Caco-2 (cell line): ENCODE results near the gene KLC1. TPM values are rescaled to one million over a fixed set of nuclear protein-coding genes. Genes with fewer than 3 reads are reported as not detected.

Experiments used
- BruUV-seq: library from RNA; stranded (reverse); fragments of 400-500 nt; replicated peaks from 2 replicates; lab custom pipeline; 2021; lab: Mats Ljungman, UMichigan
- CTCF ChIA-PET: fragments of 300-600 bp; sonication (Branson Sonifier 250); formaldehyde crosslinking; loops from one replicate; lab custom pipeline; 2022; ENCODE audit warnings: antibody characterized with exemption; lab: Charles Lee
- POLR2A ChIA-PET: fragments of 300-600 bp; sonication (Branson Sonifier 250); formaldehyde crosslinking; loops from one replicate; lab custom pipeline; 2022; ENCODE audit warnings: antibody characterized with exemption; lab: Charles Lee
- DNase-seq, 2 experiments: peaks; one replicate each; pipeline versions ENCODE4 v3.0.0 to v3.0.0-alpha.2; 2020 to 2022
- H3K27me3 ChIP-seq: replicated peaks from 2 replicates; pipeline ENCODE4 v1.6.0; 2011; ENCODE audit warnings: low read length; ENCODE audit not compliant: control insufficient read depth, insufficient read depth
- H3K36me3 ChIP-seq: 2 replicates; pipeline ENCODE4 v1.5.1; 2011; ENCODE audit warnings: low read length; ENCODE audit not compliant: control insufficient read depth, insufficient read depth
- H3K4me1 ChIP-seq: fragments of 250-450 bp; sonication (Bioruptor Pico); 2 replicates; pipeline ENCODE4 v1.5.1; 2020; ENCODE audit warnings: mild to moderate bottlenecking
- H3K4me3 ChIP-seq: 2 replicates; pipeline ENCODE4 v1.5.1; 2011; ENCODE audit warnings: low read depth, mild to moderate bottlenecking, control low read depth, low read length
- H3K9me3 ChIP-seq: fragments of 250-450 bp; sonication (Bioruptor Pico); 2 replicates; pipeline ENCODE4 v1.5.1; 2020; ENCODE audit warnings: mild to moderate bottlenecking, moderate library complexity
- H3K27ac Mint-ChIP-seq: one replicate; pipeline ENCODE4 v1.8.0; 2022; ENCODE audit warnings: mixed read lengths; ENCODE audit not compliant: unreplicated experiment
- H3K27me3 Mint-ChIP-seq: one replicate; pipeline ENCODE4 v1.8.0; 2022; ENCODE audit warnings: mixed read lengths; ENCODE audit not compliant: insufficient read depth, unreplicated experiment
- H3K36me3 Mint-ChIP-seq: one replicate; pipeline ENCODE4 v1.8.0; 2022; ENCODE audit warnings: mild to moderate bottlenecking, mixed read lengths; ENCODE audit not compliant: insufficient read depth, unreplicated experiment
- H3K4me1 Mint-ChIP-seq: one replicate; pipeline ENCODE4 v1.8.0; 2022; ENCODE audit warnings: low read depth, mixed read lengths; ENCODE audit not compliant: unreplicated experiment
- H3K4me3 Mint-ChIP-seq: one replicate; pipeline ENCODE4 v1.8.0; 2022; ENCODE audit warnings: mild to moderate bottlenecking, moderate library complexity, mixed read lengths; ENCODE audit not compliant: unreplicated experiment
- H3K9me3 Mint-ChIP-seq: one replicate; pipeline ENCODE4 v1.8.0; 2022; ENCODE audit warnings: mixed read lengths; ENCODE audit not compliant: unreplicated experiment
- intact Hi-C: fragments of 100-400 bp; cut with micrococcal nuclease; formaldehyde crosslinking; loops from one replicate; pipeline ENCODE4 v1.10.0; 2022; ENCODE audit not compliant: unreplicated experiment
- total RNA-seq: library from RNA; stranded (reverse); gene quantifications from 2 replicates; pipeline ENCODE4 v1.2.3, GENCODE V29; 2022
- TF ChIP-seq, protein P1 (sequence below), 2 experiments: fragments of 200-600 bp in 1 of 2; IDR thresholded peaks; 1 replicate in 1 of 2; 2 replicates in 1 of 2; pipeline versions ENCODE4 v1.5.1 to v1.8.0; 2011 to 2022; ENCODE audit warnings: antibody characterized with exemption in 1 of 2, control low read depth in 1 of 2, inconsistent platforms in 1 of 2, low read depth in 1 of 2, low read length in 1 of 2, mild to moderate bottlenecking in 1 of 2, moderate library complexity in 1 of 2; ENCODE audit not compliant: insufficient read depth in 1 of 2, severe bottlenecking in 1 of 2, unreplicated experiment in 1 of 2

KLC1 gene
- total RNA-seq, 1 experiment from 2014 or later = 110 TPM

- intact Hi-C loops = no loop called here
- DNase-seq = no peak
- Mint-ChIP-seq H3K27me3 (no peaks in the 10 kb centered on the region), H3K9me3 (no peaks in the 10 kb centered on the region), H3K4me3 (no peak overlapping the region), H3K4me1 (no peaks in the 10 kb centered on the region), H3K27ac (no peak overlapping the region), H3K36me3 (peaks cover 26% of the 10 kb centered on the region)
- CTCF ChIA-PET = no interaction called here
- no peaks in the 10 kb centered on the region for H3K4me1 ChIP-seq
- TF ChIP-seq, protein P1, sequence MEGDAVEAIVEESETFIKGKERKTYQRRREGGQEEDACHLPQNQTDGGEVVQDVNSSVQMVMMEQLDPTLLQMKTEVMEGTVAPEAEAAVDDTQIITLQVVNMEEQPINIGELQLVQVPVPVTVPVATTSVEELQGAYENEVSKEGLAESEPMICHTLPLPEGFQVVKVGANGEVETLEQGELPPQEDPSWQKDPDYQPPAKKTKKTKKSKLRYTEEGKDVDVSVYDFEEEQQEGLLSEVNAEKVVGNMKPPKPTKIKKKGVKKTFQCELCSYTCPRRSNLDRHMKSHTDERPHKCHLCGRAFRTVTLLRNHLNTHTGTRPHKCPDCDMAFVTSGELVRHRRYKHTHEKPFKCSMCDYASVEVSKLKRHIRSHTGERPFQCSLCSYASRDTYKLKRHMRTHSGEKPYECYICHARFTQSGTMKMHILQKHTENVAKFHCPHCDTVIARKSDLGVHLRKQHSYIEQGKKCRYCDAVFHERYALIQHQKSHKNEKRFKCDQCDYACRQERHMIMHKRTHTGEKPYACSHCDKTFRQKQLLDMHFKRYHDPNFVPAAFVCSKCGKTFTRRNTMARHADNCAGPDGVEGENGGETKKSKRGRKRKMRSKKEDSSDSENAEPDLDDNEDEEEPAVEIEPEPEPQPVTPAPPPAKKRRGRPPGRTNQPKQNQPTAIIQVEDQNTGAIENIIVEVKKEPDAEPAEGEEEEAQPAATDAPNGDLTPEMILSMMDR (IDR thresholded peaks at IDR 0.05; ENCODE audit: insufficient read depth in 1 of 2, low read depth in 1 of 2, low read length in 1 of 2, severe bottlenecking in 1 of 2, unreplicated experiment in 1 of 2) = no peak
- peaks cover 2% of the 10 kb centered on the region; the same call in 1 of the 2 replicates for H3K36me3 ChIP-seq
- POLR2A ChIA-PET = no interaction called here
- BruUV-seq = no TSS peak
- H3K27me3 ChIP-seq = no peaks in the 10 kb centered on the region
- no peaks in the 10 kb centered on the region for H3K9me3 ChIP-seq
- no peak overlapping the region for H3K4me3 ChIP-seq
These were observed 98.4 kb downstream of the KLC1 start for GRCh38 chr14:103727313-103727980.

DNA sequence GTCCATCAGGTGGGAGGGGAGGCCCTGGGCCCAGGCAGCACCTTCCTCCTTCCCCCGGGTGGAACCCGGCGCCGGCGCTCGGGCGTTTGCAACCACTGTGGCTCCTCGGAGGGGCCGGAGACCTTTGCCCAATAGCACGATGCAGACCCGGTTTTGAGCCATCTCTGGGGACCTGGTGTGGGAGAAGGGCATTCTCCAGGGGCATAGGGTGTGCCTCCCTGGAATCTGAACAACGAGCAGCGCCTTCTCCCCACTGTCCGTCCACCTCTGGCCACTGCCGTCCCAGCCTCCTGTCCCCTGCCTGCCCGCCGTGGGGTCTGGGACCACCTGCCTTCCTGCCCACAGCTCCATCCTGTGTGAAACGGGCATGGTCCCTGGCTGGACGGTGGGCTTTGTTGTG is 99.1 kb downstream of the KLC1 start:
- no peaks in the 10 kb centered on the region for H3K27me3 ChIP-seq
- peaks cover 2% of the 10 kb centered on the region; the same call in 1 of the 2 replicates for H3K36me3 ChIP-seq
- TF ChIP-seq, protein P1 (IDR thresholded peaks at IDR 0.05; ENCODE audit: insufficient read depth in 1 of 2, low read depth in 1 of 2, low read length in 1 of 2, severe bottlenecking in 1 of 2, unreplicated experiment in 1 of 2) = no peak
- POLR2A ChIA-PET = no interaction called here
- H3K4me3 Mint-ChIP-seq = no peak overlapping the region
- H3K9me3 Mint-ChIP-seq = no peaks in the 10 kb centered on the region
- CTCF ChIA-PET = no interaction called here
- DNase-seq = no peak
- H3K27me3 Mint-ChIP-seq = no peaks in the 10 kb centered on the region
- H3K27ac Mint-ChIP-seq = no peak overlapping the region
- no peaks in the 10 kb centered on the region for H3K4me1 ChIP-seq
- no peaks in the 10 kb centered on the region for H3K4me1 Mint-ChIP-seq
- no peak overlapping the region for H3K4me3 ChIP-seq
- intact Hi-C loops = no loop called here
- BruUV-seq = no TSS peak
- H3K9me3 ChIP-seq = no peaks in the 10 kb centered on the region
- peaks cover 33% of the 10 kb centered on the region for H3K36me3 Mint-ChIP-seq

DNA sequence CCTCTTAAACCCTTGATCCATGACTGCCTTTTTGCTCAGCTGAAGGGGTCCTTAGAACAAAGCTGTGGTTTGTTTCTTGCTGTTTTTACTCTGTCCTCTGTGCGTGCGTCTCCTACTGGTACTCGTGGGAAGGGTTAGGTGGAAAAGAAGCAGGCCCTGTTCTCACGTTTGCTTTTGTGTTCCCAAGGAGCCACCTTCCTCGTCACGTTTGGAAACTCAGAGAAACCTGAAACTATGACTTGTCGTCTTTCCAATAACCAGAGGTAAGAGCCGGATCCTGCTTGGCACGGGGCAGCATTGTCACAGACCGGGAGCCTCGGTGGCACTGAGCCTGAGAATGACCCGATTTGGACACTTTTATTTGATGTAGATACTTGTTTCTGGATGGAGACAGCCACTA is 99.7 kb downstream of the KLC1 start:
- Mint-ChIP-seq H3K9me3 (no peaks in the 10 kb centered on the region), H3K4me1 (no peaks in the 10 kb centered on the region), H3K27me3 (no peaks in the 10 kb centered on the region), H3K27ac (no peak overlapping the region), H3K4me3 (no peak overlapping the region), H3K36me3 (peaks cover 33% of the 10 kb centered on the region)
- TF ChIP-seq, protein P1 (IDR thresholded peaks at IDR 0.05; ENCODE audit: insufficient read depth in 1 of 2, low read depth in 1 of 2, low read length in 1 of 2, severe bottlenecking in 1 of 2, unreplicated experiment in 1 of 2) = no peak
- Histone ChIP-seq H3K27me3 (no peaks in the 10 kb centered on the region), H3K4me3 (no peak overlapping the region), H3K4me1 (no peaks in the 10 kb centered on the region), H3K9me3 (no peaks in the 10 kb centered on the region), H3K36me3 (peaks cover 2% of the 10 kb centered on the region; the same call in 1 of the 2 replicates)
- intact Hi-C loops = no loop called here
- ChIA-PET CTCF (no interaction called here), POLR2A (no interaction called here)
- BruUV-seq = no TSS peak
- DNase-seq = no peak
